Measurements from ENCODE around the gene PROSER3. TPM values are rescaled to one million over a fixed set of nuclear protein-coding genes. Genes with fewer than 3 reads are reported as not detected.
A peak's percentile ranks its signal among the peaks of the same experiment; 100 is the strongest.

The PROSER3 gene
- total and polyA plus RNA-seq, 2 donors (not counting 3 experiments of a cell fraction or from before 2014, with no cell fraction given): 18.3 to 28.3 TPM

DNA sequence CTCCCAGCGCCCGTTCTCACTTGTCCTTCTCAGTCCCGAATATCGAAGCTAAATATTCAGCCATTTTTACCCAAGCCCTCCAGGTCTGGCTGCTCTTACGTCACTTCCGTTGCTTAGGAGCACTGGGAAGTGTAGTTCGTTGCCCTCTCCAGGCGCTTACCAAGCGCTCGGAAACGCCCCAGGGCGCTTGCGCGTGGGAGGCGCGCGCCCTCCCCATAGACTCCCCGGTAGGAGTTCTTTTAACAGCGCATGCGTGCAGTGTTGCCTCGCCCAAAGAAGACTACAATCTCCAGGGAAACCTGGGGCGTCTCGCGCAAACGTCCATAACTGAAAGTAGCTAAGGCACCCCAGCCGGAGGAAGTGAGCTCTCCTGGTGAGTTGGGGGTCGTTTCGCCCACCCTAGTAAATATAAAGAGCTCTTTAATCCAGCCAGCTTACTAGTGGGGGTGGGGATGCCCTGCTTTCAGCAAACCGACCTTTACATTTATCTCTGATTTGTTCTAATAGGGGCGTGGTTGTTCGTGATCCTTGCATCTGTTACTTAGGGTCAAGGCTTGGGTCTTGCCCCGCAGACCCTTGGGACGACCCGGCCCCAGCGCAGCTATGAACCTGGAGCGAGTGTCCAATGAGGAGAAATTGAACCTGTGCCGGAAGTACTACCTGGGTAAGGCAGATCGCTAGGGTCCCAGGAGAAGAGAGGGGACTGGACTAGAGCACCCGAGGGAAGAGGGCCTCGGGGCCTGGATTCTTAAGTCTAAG lies 12.5 kb upstream of the PROSER3 start, which contains the start of the genes PSENEN and U2AF1L4:
Gene PSENEN (plus strand): TSS at position 324 of the 759 bp plus-strand sequence. CDS start 280 bp downstream, at position 604.
Gene U2AF1L4 (minus strand): TSS at position 91 of the 759 bp plus-strand sequence. CDS start 27 bp downstream, at position 64.
- intact Hi-C loops (cut with micrococcal nuclease) (loop anchor here (1.0 to 2.0 kb wide), 4 partner anchors 13 to 186 kb away; partner anchors contain the start of gene PROSER3), dilution Hi-C loops (cut with MboI; ENCODE audit: extremely low pct_ligation_motif_present, low sequenced_read_pairs) (no loop called here)
- FAIRE-seq (no peak), DNase-seq (ENCODE audit: low read depth, low spot score) (peak; percentile 99)
- TF ChIP-seq MYC (IDR thresholded peaks at IDR 0.05; ENCODE audit: low read depth, low read length) (no peak), GATA2 (IDR thresholded peaks at IDR 0.05; ENCODE audit: insufficient read depth, insufficient read length, low read depth, low read length) (no peak), EZH2 (IDR thresholded peaks at IDR 0.05; ENCODE audit: borderline replicate concordance, low read depth, low read length, severe bottlenecking) (no peak), FOS (IDR thresholded peaks at IDR 0.05; ENCODE audit: borderline replicate concordance, insufficient read depth, low read length) (no peak), POLR2AphosphoS5 (IDR thresholded peaks at IDR 0.05; ENCODE audit: insufficient read depth, low read depth, low read length) (peak; percentile 55)
- TF ChIP-seq, protein P1, sequence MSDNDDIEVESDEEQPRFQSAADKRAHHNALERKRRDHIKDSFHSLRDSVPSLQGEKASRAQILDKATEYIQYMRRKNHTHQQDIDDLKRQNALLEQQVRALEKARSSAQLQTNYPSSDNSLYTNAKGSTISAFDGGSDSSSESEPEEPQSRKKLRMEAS (IDR thresholded peaks at IDR 0.05; ENCODE audit: insufficient read depth, insufficient read length): no peak
- TF ChIP-seq, protein P2, sequence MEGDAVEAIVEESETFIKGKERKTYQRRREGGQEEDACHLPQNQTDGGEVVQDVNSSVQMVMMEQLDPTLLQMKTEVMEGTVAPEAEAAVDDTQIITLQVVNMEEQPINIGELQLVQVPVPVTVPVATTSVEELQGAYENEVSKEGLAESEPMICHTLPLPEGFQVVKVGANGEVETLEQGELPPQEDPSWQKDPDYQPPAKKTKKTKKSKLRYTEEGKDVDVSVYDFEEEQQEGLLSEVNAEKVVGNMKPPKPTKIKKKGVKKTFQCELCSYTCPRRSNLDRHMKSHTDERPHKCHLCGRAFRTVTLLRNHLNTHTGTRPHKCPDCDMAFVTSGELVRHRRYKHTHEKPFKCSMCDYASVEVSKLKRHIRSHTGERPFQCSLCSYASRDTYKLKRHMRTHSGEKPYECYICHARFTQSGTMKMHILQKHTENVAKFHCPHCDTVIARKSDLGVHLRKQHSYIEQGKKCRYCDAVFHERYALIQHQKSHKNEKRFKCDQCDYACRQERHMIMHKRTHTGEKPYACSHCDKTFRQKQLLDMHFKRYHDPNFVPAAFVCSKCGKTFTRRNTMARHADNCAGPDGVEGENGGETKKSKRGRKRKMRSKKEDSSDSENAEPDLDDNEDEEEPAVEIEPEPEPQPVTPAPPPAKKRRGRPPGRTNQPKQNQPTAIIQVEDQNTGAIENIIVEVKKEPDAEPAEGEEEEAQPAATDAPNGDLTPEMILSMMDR (IDR thresholded peaks at IDR 0.05; ENCODE audit: extremely low read depth in 1 of 2, insufficient read depth in 1 of 2, low read depth in 1 of 2, low read length in 2 of 2): no peak
- H3K4me1 ChIP-seq (ENCODE audit: control insufficient read depth, extremely low read depth, insufficient read depth, low read length): peaks cover 24% of the 10 kb centered on the region
- POLR2A ChIA-PET: interaction anchor here (0.6 to 0.8 kb wide), 3 partner anchors 18 to 200 kb away, joined by 3 to 7 read pairs (median 4); no protein-coding TSS in a partner anchor
- no peaks in the 10 kb centered on the region for H3K9me1 ChIP-seq (replicated peaks; ENCODE audit: control insufficient read depth, extremely low read depth, insufficient read depth, low read length)
- H3K4me3 ChIP-seq (replicated peaks in 1 of 3; ENCODE audit: insufficient read depth in 1 of 3, low read depth in 1 of 3, low read length in 3 of 3): peak within 1 kb of the TSS; percentile 73 to 87 (median 75)
- no peaks in the 10 kb centered on the region for H3K9me3 ChIP-seq (replicated peaks; ENCODE audit: control insufficient read depth, insufficient read depth, low read length)
- H2AFZ ChIP-seq (ENCODE audit: low read depth, low read length): peak within 1 kb of the TSS; percentile 90
- peak within 1 kb of the TSS; percentile 87 for H3K4me2 ChIP-seq (ENCODE audit: insufficient read depth, low read length)
- CTCF ChIA-PET: interaction anchor here (0.6 to 1.9 kb wide), 7 partner anchors 11 to 147 kb away, joined by 3 to 7 read pairs (median 4); partner anchors contain the start of genes HSPB6 and KMT2B
- H3K36me3 ChIP-seq (ENCODE audit: control insufficient read depth in 2 of 2, extremely low read depth in 1 of 2, insufficient read depth in 2 of 2, low read length in 2 of 2): no peaks in the 10 kb centered on the region
- H3K9ac ChIP-seq (replicated peaks; ENCODE audit: extremely low read depth, insufficient read depth, low read length): peak within 1 kb of the TSS; percentile 93
- H3K27me3 ChIP-seq (ENCODE audit: control insufficient read depth in 2 of 2, insufficient read depth in 2 of 2, low read length in 2 of 2): no peaks in the 10 kb centered on the region
- H3K79me2 ChIP-seq (ENCODE audit: control insufficient read depth, insufficient read depth, low read length): peaks cover 22% of the 10 kb centered on the region
- H4K20me1 ChIP-seq (replicated peaks; ENCODE audit: control insufficient read depth, extremely low read depth, insufficient read depth, low read length): no peaks in the 10 kb centered on the region
- H3K27ac ChIP-seq (ENCODE audit: insufficient read depth, low read depth, low read length): peak within 1 kb of the TSS; percentile 88
- TSS peak; percentile 42 for BruUV-seq (replicated peaks)
